ENCODE results near the gene KCNQ1. TPM values are rescaled to one million over a fixed set of nuclear protein-coding genes. Genes with fewer than 3 reads are reported as not detected.
A peak's percentile ranks its signal among the peaks of the same experiment; 100 is the strongest.

Gene KCNQ1
- total and polyA plus RNA-seq, 7 experiments from 2014 or later = 14.7 to 46.4 (median 36.9) TPM

GRCh38 chr11:2758751-2759150, 313.9 kb downstream of the KCNQ1 start:
- DNase-seq (no peak), ATAC-seq (no peak)
- ChIA-PET CTCF (no interaction called here), POLR2A (no interaction called here)
- no peak overlapping the region for H3K4me3 ChIP-seq (ENCODE audit: low read length)
- Mint-ChIP-seq H3K36me3 (peaks cover 0 to 48% (median 39%) of the 10 kb centered on the region in 5 donors), H3K27me3 (no peaks in the 10 kb centered on the region), H3K4me3 (no peak overlapping the region), H3K27ac (peak overlapping the region in 1 of 9 donors; percentile 10), H3K4me1 (peaks cover 0 to 5% (median 0%) of the 10 kb centered on the region in 7 donors), H3K9me3 (peaks cover 0 to 24% (median 5%) of the 10 kb centered on the region in 11 donors)
- no peaks in the 10 kb centered on the region for H3K4me1 ChIP-seq (ENCODE audit: control insufficient read depth in 2 of 2, insufficient read depth in 2 of 2, low read length in 2 of 2)
- H3K9me3 ChIP-seq (ENCODE audit: control insufficient read depth in 2 of 3, low read length in 3 of 3) = no peaks in the 10 kb centered on the region
- peaks cover 0 to 4% (median 3%) of the 10 kb centered on the region in 3 experiments for H3K36me3 ChIP-seq (ENCODE audit: control insufficient read depth in 2 of 3, insufficient read depth in 3 of 3, low read length in 3 of 3)
- H3K27me3 ChIP-seq (ENCODE audit: control insufficient read depth in 2 of 2, insufficient read depth in 2 of 2, low read length in 2 of 2) = no peaks in the 10 kb centered on the region
- H3K27ac ChIP-seq (ENCODE audit: low read depth, low read length) = no peak overlapping the region
- intact Hi-C loops (cut with micrococcal nuclease) = no loop called here

GRCh38 chr11:2759228-2760195, 314.7 kb downstream of the KCNQ1 start:
- H3K4me1 ChIP-seq (ENCODE audit: control insufficient read depth in 2 of 2, insufficient read depth in 2 of 2, low read length in 2 of 2) = no peaks in the 10 kb centered on the region
- H3K27ac ChIP-seq (ENCODE audit: low read depth, low read length) = no peak overlapping the region
- Mint-ChIP-seq H3K36me3 (peaks cover 0 to 45% (median 38%) of the 10 kb centered on the region in 5 donors), H3K9me3 (peaks cover 0 to 16% (median 0%) of the 10 kb centered on the region in 11 donors), H3K27me3 (no peaks in the 10 kb centered on the region), H3K27ac (no peak overlapping the region), H3K4me3 (no peak overlapping the region), H3K4me1 (peaks cover 0 to 11% (median 0%) of the 10 kb centered on the region in 7 donors)
- H3K9me3 ChIP-seq (ENCODE audit: control insufficient read depth in 2 of 3, low read length in 3 of 3) = no peaks in the 10 kb centered on the region
- ChIA-PET POLR2A (no interaction called here), CTCF (no interaction called here)
- H3K27me3 ChIP-seq (ENCODE audit: control insufficient read depth in 2 of 2, insufficient read depth in 2 of 2, low read length in 2 of 2) = no peaks in the 10 kb centered on the region
- intact Hi-C loops (cut with micrococcal nuclease) = no loop called here
- peaks cover 0 to 4% (median 3%) of the 10 kb centered on the region in 3 experiments for H3K36me3 ChIP-seq (ENCODE audit: control insufficient read depth in 2 of 3, insufficient read depth in 3 of 3, low read length in 3 of 3)
- DNase-seq (peak in 2 of 9 donors; percentile 5 to 8), ATAC-seq (no peak)
- no peak overlapping the region for H3K4me3 ChIP-seq (ENCODE audit: low read length)

DNA sequence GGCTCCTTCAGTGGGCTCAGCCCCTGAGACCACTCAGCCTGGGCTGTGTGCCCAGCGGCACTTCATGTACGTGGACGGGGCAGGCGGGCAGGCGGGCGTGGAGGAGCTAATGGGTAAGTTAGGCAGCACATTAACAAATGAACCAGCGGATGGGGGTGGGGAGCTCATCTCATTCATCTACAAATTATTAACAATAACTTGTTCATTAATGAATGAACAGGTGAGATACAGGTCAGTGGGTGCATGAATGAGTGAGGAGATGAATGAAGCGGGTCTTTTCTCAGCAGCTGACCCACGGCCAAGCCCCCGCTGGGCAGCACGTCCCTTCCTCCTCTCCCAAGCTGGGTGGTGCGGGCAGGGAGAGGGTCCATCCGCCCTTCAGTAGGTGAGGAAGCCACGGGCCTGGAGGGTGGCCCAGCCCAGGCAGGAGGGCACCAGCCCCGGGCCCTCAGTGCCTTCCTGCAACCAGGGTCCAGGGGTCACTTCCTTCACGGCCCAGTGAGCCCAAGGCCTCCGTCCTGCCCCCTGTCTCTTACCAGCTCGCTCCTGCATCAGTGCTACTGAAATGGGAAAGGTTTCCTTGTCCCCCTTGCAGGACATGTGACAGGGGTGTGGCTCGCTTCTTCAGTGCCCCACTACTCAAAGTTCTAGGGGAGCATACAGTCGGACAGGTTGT, 315.5 kb downstream of the KCNQ1 start:
- Histone ChIP-seq H3K9me3 (ENCODE audit: control insufficient read depth in 2 of 3, low read length in 3 of 3) (no peaks in the 10 kb centered on the region), H3K27me3 (ENCODE audit: control insufficient read depth in 2 of 2, insufficient read depth in 2 of 2, low read length in 2 of 2) (no peaks in the 10 kb centered on the region), H3K4me3 (ENCODE audit: low read length) (no peak overlapping the region), H3K4me1 (ENCODE audit: control insufficient read depth in 2 of 2, insufficient read depth in 2 of 2, low read length in 2 of 2) (no peaks in the 10 kb centered on the region), H3K36me3 (ENCODE audit: control insufficient read depth in 2 of 3, insufficient read depth in 3 of 3, low read length in 3 of 3) (peaks cover 0 to 4% (median 3%) of the 10 kb centered on the region in 3 experiments), H3K27ac (ENCODE audit: low read depth, low read length) (no peak overlapping the region)
- Mint-ChIP-seq H3K27ac (no peak overlapping the region), H3K4me1 (peaks cover 0 to 11% (median 0%) of the 10 kb centered on the region in 7 donors), H3K36me3 (peaks cover 0 to 43% (median 34%) of the 10 kb centered on the region in 5 donors), H3K4me3 (no peak overlapping the region), H3K9me3 (peaks cover 0 to 13% (median 0%) of the 10 kb centered on the region in 11 donors), H3K27me3 (peaks cover 0 to 2% (median 0%) of the 10 kb centered on the region in 5 donors)
- DNase-seq (no peak), ATAC-seq (no peak)
- ChIA-PET CTCF (no interaction called here), POLR2A (no interaction called here)
- intact Hi-C loops (cut with micrococcal nuclease) = no loop called here

GRCh38 chr11:2761131-2762030, 316.6 kb downstream of the KCNQ1 start:
- H3K36me3 Mint-ChIP-seq = peaks cover 0 to 46% (median 30%) of the 10 kb centered on the region in 5 donors
- Histone ChIP-seq H3K4me3 (ENCODE audit: low read length) (no peak overlapping the region), H3K4me1 (ENCODE audit: control insufficient read depth in 2 of 2, insufficient read depth in 2 of 2, low read length in 2 of 2) (no peaks in the 10 kb centered on the region), H3K27ac (ENCODE audit: low read depth, low read length) (no peak overlapping the region), H3K27me3 (ENCODE audit: control insufficient read depth in 2 of 2, insufficient read depth in 2 of 2, low read length in 2 of 2) (no peaks in the 10 kb centered on the region), H3K36me3 (ENCODE audit: control insufficient read depth in 2 of 3, insufficient read depth in 3 of 3, low read length in 3 of 3) (peaks cover 0 to 4% (median 3%) of the 10 kb centered on the region in 3 experiments), H3K9me3 (ENCODE audit: control insufficient read depth in 2 of 3, low read length in 3 of 3) (no peaks in the 10 kb centered on the region)
- H3K4me1 Mint-ChIP-seq = peaks cover 0 to 11% (median 0%) of the 10 kb centered on the region in 7 donors
- peak in 1 of 9 donors; percentile 2 for DNase-seq
- peaks cover 0 to 9% (median 0%) of the 10 kb centered on the region in 11 donors for H3K9me3 Mint-ChIP-seq
- intact Hi-C loops (cut with micrococcal nuclease) = no loop called here
- H3K27me3 Mint-ChIP-seq = peaks cover 0 to 7% (median 0%) of the 10 kb centered on the region in 5 donors
- H3K4me3 Mint-ChIP-seq = no peak overlapping the region
- peak overlapping the region in 1 of 9 donors; percentile 34 for H3K27ac Mint-ChIP-seq
- ChIA-PET POLR2A (no interaction called here), CTCF (no interaction called here)
- ATAC-seq = no peak

- Histone ChIP-seq H3K4me3 (ENCODE audit: low read length) (no peak overlapping the region), H3K36me3 (ENCODE audit: control insufficient read depth in 2 of 3, insufficient read depth in 3 of 3, low read length in 3 of 3) (peaks cover 0 to 4% (median 3%) of the 10 kb centered on the region in 3 experiments), H3K4me1 (ENCODE audit: control insufficient read depth in 2 of 2, insufficient read depth in 2 of 2, low read length in 2 of 2) (no peaks in the 10 kb centered on the region), H3K9me3 (ENCODE audit: control insufficient read depth in 2 of 3, low read length in 3 of 3) (no peaks in the 10 kb centered on the region), H3K27ac (ENCODE audit: low read depth, low read length) (no peak overlapping the region), H3K27me3 (ENCODE audit: control insufficient read depth in 2 of 2, insufficient read depth in 2 of 2, low read length in 2 of 2) (no peaks in the 10 kb centered on the region)
- DNase-seq (peak in 2 of 9 donors; percentile 3 to 14), ATAC-seq (no peak)
- Mint-ChIP-seq H3K27ac (no peak overlapping the region), H3K4me3 (no peak overlapping the region), H3K9me3 (peaks cover 0 to 5% (median 0%) of the 10 kb centered on the region in 11 donors), H3K36me3 (peaks cover 0 to 51% (median 30%) of the 10 kb centered on the region in 5 donors), H3K27me3 (peaks cover 0 to 7% (median 0%) of the 10 kb centered on the region in 5 donors), H3K4me1 (peaks cover 0 to 13% (median 0%) of the 10 kb centered on the region in 7 donors)
- ChIA-PET CTCF (no interaction called here), POLR2A (no interaction called here)
- intact Hi-C loops (cut with micrococcal nuclease) = no loop called here
Measured at GRCh38 chr11:2762031-2762380, 317.2 kb downstream of the KCNQ1 start.

- Mint-ChIP-seq H3K27me3 (peaks cover 0 to 7% (median 0%) of the 10 kb centered on the region in 5 donors), H3K9me3 (peaks cover 0 to 5% (median 0%) of the 10 kb centered on the region in 11 donors), H3K36me3 (peaks cover 0 to 50% (median 29%) of the 10 kb centered on the region in 5 donors), H3K4me3 (no peak overlapping the region), H3K27ac (peak overlapping the region in 1 of 9 donors; percentile 6), H3K4me1 (peaks cover 0 to 16% (median 0%) of the 10 kb centered on the region in 7 donors)
- Histone ChIP-seq H3K27ac (ENCODE audit: low read depth, low read length) (no peak overlapping the region), H3K9me3 (ENCODE audit: control insufficient read depth in 2 of 3, low read length in 3 of 3) (no peaks in the 10 kb centered on the region), H3K4me3 (ENCODE audit: low read length) (no peak overlapping the region), H3K27me3 (ENCODE audit: control insufficient read depth in 2 of 2, insufficient read depth in 2 of 2, low read length in 2 of 2) (no peaks in the 10 kb centered on the region), H3K36me3 (ENCODE audit: control insufficient read depth in 2 of 3, insufficient read depth in 3 of 3, low read length in 3 of 3) (peaks cover 0 to 4% (median 3%) of the 10 kb centered on the region in 3 experiments), H3K4me1 (ENCODE audit: control insufficient read depth in 2 of 2, insufficient read depth in 2 of 2, low read length in 2 of 2) (no peaks in the 10 kb centered on the region)
- intact Hi-C loops (cut with micrococcal nuclease) = no loop called here
- POLR2A ChIA-PET = no interaction called here
- ATAC-seq (no peak), DNase-seq (peak in 1 of 9 donors; percentile 13)
- CTCF ChIA-PET = no interaction called here
Measured at GRCh38 chr11:2762451-2762850, 317.6 kb downstream of the KCNQ1 start.

All from naive thymus-derived CD4-positive, alpha-beta T cell (primary cell).